SKM-1 treated with dmso at 0.1 percent for 144 hours (cell line): ENCODE data around the gene RNF220.

Experiments used
- DNase-seq: peaks from one replicate; lab custom pipeline; 2025; ENCODE audit not compliant: unreplicated experiment; lab: John Stamatoyannopoulos, UW

Gene RNF220

DNA sequence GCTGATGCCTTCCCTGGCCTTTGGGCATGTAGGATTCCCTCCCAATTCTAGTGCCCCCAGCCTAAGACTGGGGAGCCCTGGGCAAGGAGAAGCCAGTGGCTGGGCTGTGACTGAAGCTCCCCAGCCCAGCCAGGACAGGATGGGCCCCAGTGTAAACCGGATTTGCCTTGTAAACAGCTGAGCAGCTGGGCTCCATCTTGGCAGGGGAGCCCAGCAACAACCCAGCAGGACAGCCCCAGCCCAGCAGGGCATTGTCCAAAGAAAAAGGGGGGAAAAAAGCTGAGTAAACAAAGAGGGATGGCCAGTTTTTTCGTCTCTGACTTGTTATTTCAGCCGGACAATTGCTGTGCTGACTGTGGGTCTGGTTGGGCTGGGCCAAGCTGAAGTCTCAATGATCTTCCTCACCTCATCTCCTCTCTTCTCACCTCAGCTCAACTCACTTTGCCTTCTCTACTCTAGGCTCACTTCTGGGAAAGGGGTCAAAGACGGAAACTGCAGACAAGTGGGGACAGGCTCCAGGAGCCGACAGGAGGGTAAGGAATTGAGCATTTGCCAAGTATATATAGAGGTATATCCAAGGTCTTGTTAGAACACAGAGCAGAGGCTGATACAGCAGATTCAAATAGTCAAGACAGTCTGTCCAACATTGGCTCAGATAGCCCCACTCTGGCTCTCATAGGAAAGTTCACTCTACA, 171.5 kb downstream of the RNF220 start:
- DNase-seq: no peak

GRCh38 chr1:44581205-44581604, 176.2 kb downstream of the RNF220 start:
- DNase-seq: no peak

- DNase-seq: no peak
These were observed 179.1 kb downstream of the RNF220 start for GRCh38 chr1:44584167-44584566.

- no peak for DNase-seq
These were observed 180.4 kb downstream of the RNF220 start for GRCh38 chr1:44585315-44585920.

DNA sequence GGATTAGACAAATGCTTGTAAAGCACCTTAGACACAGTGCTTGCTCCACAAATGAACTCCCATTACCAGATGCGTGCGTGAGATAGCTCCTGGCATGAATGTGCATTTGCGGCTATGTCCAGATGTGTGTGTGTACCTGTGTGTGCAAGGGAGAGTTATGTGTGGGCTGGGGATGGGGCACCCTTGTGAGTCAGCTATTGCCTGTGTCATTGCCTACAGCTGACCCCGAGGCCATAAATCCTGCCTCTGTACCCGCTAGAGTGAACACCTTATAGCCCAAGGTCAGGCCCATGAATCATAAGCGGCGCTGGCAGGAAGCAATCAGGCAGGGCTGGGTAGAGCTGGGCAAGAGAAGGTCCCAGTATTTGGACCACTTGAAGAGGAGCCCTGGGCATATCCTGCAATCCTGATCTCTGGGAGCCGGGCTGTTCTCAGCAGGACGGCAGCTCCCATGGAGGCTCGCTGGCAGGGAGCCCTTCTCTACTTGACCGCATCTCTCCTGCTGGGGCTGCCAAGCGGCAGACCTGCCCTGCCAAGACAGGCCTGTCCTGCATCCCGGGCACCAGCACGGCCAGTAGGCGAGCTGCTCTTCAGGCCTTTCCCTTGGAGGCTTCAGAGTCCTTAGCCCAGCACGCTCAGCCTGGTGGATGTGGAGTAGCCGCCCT, 182.9 kb downstream of the RNF220 start:
- no peak for DNase-seq

DNA sequence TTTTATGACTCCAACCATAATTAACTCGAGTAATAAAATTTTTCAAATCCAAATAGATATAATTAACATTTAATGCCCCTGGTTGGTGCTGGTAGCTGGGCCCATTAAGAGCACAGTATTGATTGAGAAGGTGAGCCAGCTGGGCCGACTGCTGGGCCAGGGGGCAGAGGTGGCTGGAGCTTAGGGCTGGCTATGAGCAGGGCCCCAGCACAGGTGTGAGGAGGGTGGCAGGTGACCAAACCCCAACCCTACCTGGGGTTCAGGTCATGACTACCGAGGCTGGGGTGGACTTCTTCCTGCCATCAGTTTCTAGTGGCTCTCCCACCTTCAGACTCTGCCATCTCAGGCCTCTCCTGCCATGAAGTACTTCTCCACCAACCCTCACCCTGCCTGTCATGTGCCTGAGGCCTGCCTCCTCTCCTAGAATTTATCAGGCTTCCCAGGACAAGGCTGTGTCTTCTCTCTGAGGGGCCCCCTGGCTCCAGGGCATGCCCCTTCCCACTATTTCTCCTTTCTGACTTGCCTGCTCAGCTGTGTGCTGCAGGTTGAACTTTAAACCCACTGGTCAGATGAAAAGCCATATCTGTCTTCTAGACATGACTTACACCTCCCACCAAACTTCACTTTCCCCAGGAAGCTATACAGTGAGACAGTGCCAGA, 183.6 kb downstream of the RNF220 start:
- DNase-seq: no peak

DNA sequence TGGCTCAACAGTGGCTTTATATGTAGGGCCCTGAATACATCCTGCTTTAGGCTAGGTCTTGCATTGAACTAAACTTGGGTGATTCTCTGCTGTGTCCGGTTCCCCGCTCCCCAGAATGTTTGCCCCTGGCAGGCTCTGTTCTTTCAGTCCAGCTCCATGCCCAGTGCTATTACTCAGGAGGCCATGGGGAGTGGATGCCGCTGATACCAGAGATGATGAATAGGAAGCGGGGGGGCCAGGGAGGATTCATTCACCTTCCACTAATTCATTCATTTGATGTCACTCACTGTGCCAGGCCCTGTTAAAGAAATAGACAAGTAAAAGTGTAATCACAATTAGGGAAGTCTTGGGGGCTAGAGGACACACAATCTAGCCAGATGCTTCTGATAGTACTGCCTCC, 185.4 kb downstream of the RNF220 start:
- DNase-seq: no peak

DNA sequence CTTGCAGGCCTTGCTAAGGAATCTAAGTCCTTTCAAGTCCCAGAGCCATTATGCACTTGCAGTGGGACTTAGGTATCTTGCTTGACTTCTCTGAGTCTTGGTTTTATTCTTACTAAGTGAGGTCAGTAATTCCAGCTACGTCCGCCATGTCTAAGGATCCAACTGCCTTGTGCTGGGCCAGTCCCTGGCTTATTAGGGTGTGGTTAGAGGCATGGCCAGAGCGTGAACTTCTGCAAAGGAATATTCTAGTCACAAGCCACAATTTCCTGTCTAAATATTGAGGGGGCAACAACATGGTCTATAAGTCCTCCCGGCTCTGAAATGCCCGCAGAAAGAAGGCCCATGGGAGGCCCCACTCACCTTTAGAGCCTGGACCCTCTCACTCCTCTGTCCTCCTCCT, 186.3 kb downstream of the RNF220 start:
- no peak for DNase-seq

GRCh38 chr1:44592208-44593145, 187.4 kb downstream of the RNF220 start:
- no peak for DNase-seq

DNA sequence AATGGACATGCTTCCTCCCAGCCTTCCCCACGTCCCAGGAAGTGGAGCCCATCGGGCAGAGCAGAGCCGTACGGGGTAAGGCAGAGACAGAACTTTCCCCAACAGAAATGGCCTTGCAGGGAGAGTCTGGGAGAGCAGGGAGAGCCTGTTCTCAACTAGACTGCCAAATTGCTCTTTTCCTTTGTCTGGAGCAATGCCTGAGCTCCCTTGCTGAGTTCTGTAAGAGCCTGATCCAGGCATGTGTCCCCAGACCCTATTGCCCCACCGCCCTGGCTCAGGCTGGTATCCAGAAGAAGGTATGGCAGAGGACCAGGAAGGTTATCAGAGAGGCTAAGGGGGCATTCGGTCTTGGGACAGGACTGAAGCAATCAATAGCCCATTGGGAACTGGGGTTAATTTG, 189.3 kb downstream of the RNF220 start:
- DNase-seq: no peak

- peak; percentile 27 for DNase-seq
These were observed 190.0 kb downstream of the RNF220 start for GRCh38 chr1:44594871-44595735.

GRCh38 chr1:44596511-44596910, 191.5 kb downstream of the RNF220 start:
- no peak for DNase-seq

DNA sequence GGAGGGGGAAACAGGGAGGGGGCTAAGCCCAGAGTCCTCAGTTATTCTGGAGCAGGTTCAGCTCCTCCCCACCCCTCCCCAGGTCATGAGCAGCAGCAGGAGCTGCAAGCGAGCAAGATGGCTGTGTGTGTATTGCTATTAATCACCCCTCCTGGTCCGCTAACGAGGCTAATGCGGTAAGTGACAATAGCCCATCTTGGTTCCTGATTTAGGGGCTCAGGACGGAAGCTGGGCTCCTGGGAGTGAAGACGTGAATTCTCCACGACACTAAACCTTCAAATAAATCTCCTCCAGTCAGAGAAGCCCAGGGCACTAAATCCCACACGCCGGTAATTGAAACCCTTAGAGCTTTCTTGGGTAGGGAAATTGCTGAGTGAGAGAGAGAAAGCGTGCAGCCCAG, 193.1 kb downstream of the RNF220 start:
- DNase-seq: no peak

- no peak for DNase-seq
These were observed 197.9 kb downstream of the RNF220 start for GRCh38 chr1:44602634-44603628.

GRCh38 chr1:44603718-44604117, 198.7 kb downstream of the RNF220 start:
- no peak for DNase-seq

GRCh38 chr1:44604157-44604955, 199.3 kb downstream of the RNF220 start:
- DNase-seq: no peak

DNA sequence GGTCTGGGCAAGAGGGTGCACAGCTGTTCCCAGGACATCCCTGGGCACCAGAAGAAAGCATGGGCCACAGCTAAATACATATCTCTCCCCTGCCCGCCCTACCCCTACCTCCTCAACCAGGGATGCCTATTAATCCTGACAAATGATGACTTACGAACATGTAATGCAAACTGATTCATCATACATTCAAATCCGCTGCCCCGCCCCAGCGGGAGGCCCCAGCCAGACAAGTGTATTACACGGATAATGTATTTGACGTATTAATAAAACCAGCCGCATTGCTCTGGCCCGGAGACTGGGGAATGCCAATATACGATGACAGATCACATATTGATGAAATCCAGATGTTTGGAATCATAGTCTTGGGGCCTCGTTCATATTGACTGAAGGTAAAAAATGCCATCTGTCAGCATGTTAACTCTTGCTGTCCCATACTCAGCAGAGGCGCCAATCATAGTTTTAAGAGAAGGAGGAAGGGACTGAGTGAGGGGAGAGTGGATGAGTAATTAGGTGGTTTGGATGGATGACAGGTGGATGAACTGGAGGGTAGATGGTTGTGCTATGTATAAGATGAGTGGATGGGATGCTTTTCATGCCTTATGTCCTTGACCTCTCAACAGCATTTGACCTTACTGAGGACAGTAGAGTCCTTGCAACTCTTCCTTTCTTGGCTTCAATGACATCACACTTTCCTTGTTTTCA, 201.0 kb downstream of the RNF220 start:
- no peak for DNase-seq
